SK-N-SH (cell line): Measurements from ENCODE around the gene CSNK1G2. TPM values are rescaled to one million over a fixed set of nuclear protein-coding genes. Genes with fewer than 3 reads are reported as not detected.

Experiments used
- CTCF ChIA-PET: fragments of 300-600, 350-600 bp; formaldehyde crosslinking; extraction: SDS; loops from one replicate; lab custom pipeline; 2021; lab: Yijun Ruan, JAX
- POLR2A ChIA-PET: fragments of 350-600 bp; sonication (Branson Sonifier 250); formaldehyde crosslinking; extraction: SDS; loops from one replicate; lab custom pipeline; 2020; ENCODE audit warnings: antibody characterized with exemption, inconsistent platforms; lab: Yijun Ruan, JAX
- DNase-seq: peaks from one replicate; pipeline ENCODE4 v3.0.0; 2012
- H2AFZ ChIP-seq: fragments of 200-600 bp; sonication (generic); 2 replicates; pipeline ENCODE4 v1.8.1; 2016; ENCODE audit warnings: antibody characterized with exemption, mild to moderate bottlenecking, low read depth
- H3F3A ChIP-seq: fragments of 200-600 bp; sonication (generic); replicated peaks from 2 replicates; pipeline ENCODE3; 2016; ENCODE audit warnings: antibody characterized with exemption, mild to moderate bottlenecking; ENCODE audit not compliant: insufficient read depth
- H3K27ac ChIP-seq, 2 experiments: fragments of 200-500 bp in 1 of 2; fragments of 200-600 bp in 1 of 2; sonication (Bioruptor generic) in 1 of 2; sonication (generic), shearing (Covaris generic) in 1 of 2; 2 replicates each; pipeline versions ENCODE4 v1.5.1 to v1.6.1; 2014 to 2016; ENCODE audit warnings: low read depth in 2 of 2, inconsistent platforms in 1 of 2, low read length in 1 of 2, mild to moderate bottlenecking in 1 of 2, mixed read lengths in 1 of 2
- H3K27me3 ChIP-seq: fragments of 200-600 bp; sonication (generic), shearing (Covaris generic); 2 replicates; pipeline ENCODE4 v1.6.1; 2016; ENCODE audit warnings: mixed run types; ENCODE audit not compliant: insufficient read depth
- H3K36me3 ChIP-seq, 2 experiments: fragments of 200-500 bp in 1 of 2; fragments of 200-600 bp in 1 of 2; sonication (Bioruptor generic) in 1 of 2; sonication (generic) in 1 of 2; replicated peaks in 1 of 2; 2 replicates each; pipeline versions ENCODE3 to v1.5.1; 2014 to 2016; ENCODE audit warnings: low read length in 1 of 2, mild to moderate bottlenecking in 1 of 2; ENCODE audit not compliant: insufficient read depth in 2 of 2, control insufficient read depth in 1 of 2
- H3K4me1 ChIP-seq, 2 experiments: fragments of 200-500 bp in 1 of 2; fragments of 200-600 bp in 1 of 2; sonication (Bioruptor generic) in 1 of 2; sonication (generic), shearing (Covaris generic) in 1 of 2; 2 replicates each; pipeline versions ENCODE4 v1.5.1 to v1.6.1; 2014 to 2016; ENCODE audit warnings: low read depth in 1 of 2, low read length in 1 of 2, mixed run types in 1 of 2; ENCODE audit not compliant: insufficient read depth in 2 of 2, control insufficient read depth in 1 of 2
- H3K4me2 ChIP-seq: fragments of 200-600 bp; sonication (generic), shearing (Covaris generic); 2 replicates; pipeline ENCODE4 v1.6.1; 2017; ENCODE audit warnings: mixed run types
- H3K4me3 ChIP-seq, 2 experiments: fragments of 200-500 bp in 1 of 2; fragments of 200-600 bp in 1 of 2; sonication (Bioruptor generic) in 1 of 2; sonication (generic), shearing (Covaris generic) in 1 of 2; 2 replicates each; pipeline versions ENCODE4 v1.5.1 to v1.8.1; 2014 to 2016; ENCODE audit warnings: low read depth in 2 of 2, inconsistent platforms in 1 of 2, low read length in 1 of 2, mild to moderate bottlenecking in 1 of 2, mixed read lengths in 1 of 2, moderate library complexity in 1 of 2
- H3K79me2 ChIP-seq: fragments of 200-600 bp; sonication (generic); 2 replicates; pipeline ENCODE4 v1.8.1; 2017; ENCODE audit warnings: mild to moderate bottlenecking; ENCODE audit not compliant: insufficient read depth
- H3K9ac ChIP-seq: fragments of 200-600 bp; sonication (generic); 2 replicates; pipeline ENCODE4 v1.6.1; 2017; ENCODE audit warnings: mixed run types
- H3K9me2 ChIP-seq: fragments of 200-600 bp; sonication (generic); 2 replicates; pipeline ENCODE4 v1.6.1; 2017; ENCODE audit warnings: mixed run types
- H3K9me3 ChIP-seq: fragments of 200-600 bp; sonication (generic); 2 replicates; pipeline ENCODE4 v1.6.1; 2017; ENCODE audit warnings: mixed run types, mild to moderate bottlenecking, moderate library complexity
- H4K20me1 ChIP-seq: fragments of 200-600 bp; sonication (generic); 2 replicates; pipeline ENCODE4 v1.6.1; 2017; ENCODE audit warnings: mild to moderate bottlenecking, mixed run types; ENCODE audit not compliant: insufficient read depth
- CHD2 ChIP-seq: fragments of 150-350 bp; IDR thresholded peaks from 2 replicates; pipeline ENCODE4 v1.6.1; 2018; ENCODE audit warnings: low read length; ENCODE audit not compliant: partially characterized antibody
- ELF1 ChIP-seq: IDR thresholded peaks from 2 replicates; pipeline ENCODE4 v1.4.0; 2012
- EP300 ChIP-seq, 2 experiments: IDR thresholded peaks; 2 replicates each; pipeline versions ENCODE4 v1.4.0 to v1.6.1; 2012; ENCODE audit warnings: borderline replicate concordance in 1 of 2, low read depth in 1 of 2, low read length in 1 of 2
- EZH2phosphoT487 ChIP-seq: fragments of 200-600 bp; sonication (generic); IDR thresholded peaks from 2 replicates; pipeline ENCODE4 v1.6.1; 2017; ENCODE audit warnings: low read depth, mixed run types, mild to moderate bottlenecking, antibody characterized with exemption, moderate library complexity, borderline replicate concordance
- FOSL2 ChIP-seq: IDR thresholded peaks from 2 replicates; pipeline ENCODE4 v1.4.0; 2012; ENCODE audit warnings: low read depth, mild to moderate bottlenecking, moderate library complexity, borderline replicate concordance
- FOXJ3 ChIP-seq: sonication (generic); formaldehyde crosslinking; IDR thresholded peaks from 2 replicates; pipeline ENCODE4 v1.5.1; 2020; ENCODE audit warnings: mild to moderate bottlenecking, missing genetic modification reagents
- GABPA ChIP-seq: IDR thresholded peaks from 2 replicates; pipeline ENCODE4 v1.4.0; 2012; ENCODE audit warnings: low read depth, mild to moderate bottlenecking
- GATA2 ChIP-seq: sonication (generic); formaldehyde crosslinking; IDR thresholded peaks from 2 replicates; pipeline ENCODE4 v1.5.0; 2020; ENCODE audit warnings: mild to moderate bottlenecking, missing genetic modification reagents
- MXI1 ChIP-seq: IDR thresholded peaks from 2 replicates; pipeline ENCODE4 v1.6.1; 2012; ENCODE audit warnings: mild to moderate bottlenecking, low read depth, low read length, improper control_type of control experiment
- NFIC ChIP-seq: IDR thresholded peaks from 2 replicates; pipeline ENCODE4 v1.4.0; 2012; ENCODE audit warnings: borderline replicate concordance
- RCOR1 ChIP-seq: fragments of 150-350 bp; IDR thresholded peaks from 2 replicates; pipeline ENCODE4 v1.6.1; 2017; ENCODE audit warnings: antibody characterized with exemption, low read length
- RXRA ChIP-seq: IDR thresholded peaks from 2 replicates; pipeline ENCODE4 v1.4.0; 2012; ENCODE audit warnings: low read depth, mild to moderate bottlenecking, borderline replicate concordance
- SMC3 ChIP-seq: IDR thresholded peaks from 2 replicates; pipeline ENCODE4 v1.6.1; 2012; ENCODE audit warnings: low read depth, low read length, improper control_type of control experiment
- TAF1 ChIP-seq: IDR thresholded peaks from 2 replicates; pipeline ENCODE4 v1.6.1; 2012; ENCODE audit warnings: low read depth, mild to moderate bottlenecking, low read length, moderate library complexity, borderline replicate concordance
- TCF12 ChIP-seq: IDR thresholded peaks from 2 replicates; pipeline ENCODE4 v1.4.0; 2012
- WGBS: methylation state at CpG from one replicate; pipeline ENCODE4 v1.1.6; 2017; ENCODE audit warnings: low lambda C conversion rate; 5-methylcytosine and 5-hydroxymethylcytosine counted together
- polyA plus RNA-seq, 3 experiments: library from polyadenylated mRNA; depleted of rRNA; stranded (reverse); fragments of >200 nt; gene quantifications; 2 replicates each; pipeline ENCODE4 v1.2.3, GENCODE V29; 2012
- TF ChIP-seq, protein P1 (sequence below): IDR thresholded peaks from 2 replicates; pipeline ENCODE4 v1.4.0; 2012; ENCODE audit warnings: low read depth
- TF ChIP-seq, protein P2 (sequence below): IDR thresholded peaks from 2 replicates; pipeline ENCODE4 v1.4.0; 2012; ENCODE audit warnings: low read depth, borderline replicate concordance
- TF ChIP-seq, protein P3 (sequence below): IDR thresholded peaks from 2 replicates; pipeline ENCODE4 v1.4.0; 2012; ENCODE audit warnings: low read depth, borderline replicate concordance
- TF ChIP-seq, protein P4 (sequence below): fragments of 200-600 bp; sonication (generic); IDR thresholded peaks from 2 replicates; pipeline ENCODE4 v1.6.1; 2017; ENCODE audit warnings: antibody characterized with exemption, mild to moderate bottlenecking, moderate library complexity

The CSNK1G2 gene
- polyA plus RNA-seq, 1 of the 3 experiments (the other 2 are of a cell fraction) = 79.4 TPM

DNA sequence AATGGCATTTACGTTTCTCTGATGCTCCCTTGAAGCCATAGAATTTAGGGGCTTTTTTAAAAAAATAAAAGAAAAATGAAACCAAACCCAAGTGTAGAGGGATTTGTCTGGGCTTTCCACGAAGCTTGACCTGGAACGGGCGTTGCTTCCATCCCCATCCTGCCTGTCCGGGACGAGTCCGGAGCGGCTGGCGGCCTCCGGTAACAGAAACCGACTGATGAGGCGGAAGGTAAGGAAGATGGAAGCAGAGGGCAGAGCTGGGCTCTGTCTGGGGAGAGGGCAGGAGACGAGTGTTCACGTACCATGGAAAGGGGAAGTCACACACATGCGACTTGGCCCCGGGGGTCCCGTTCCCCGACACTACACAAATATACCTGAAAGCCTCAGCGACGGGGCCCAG, 40.3 kb downstream of the CSNK1G2 start:
- no peak overlapping the region for H3K4me3 ChIP-seq
- H4K20me1 ChIP-seq = peaks cover 7% of the 10 kb centered on the region; the same call in 1 of the 2 replicates
- no peak overlapping the region for H3K27ac ChIP-seq
- ChIA-PET CTCF (interaction anchor here (1.0 to 2.5 kb wide), 2 partner anchors 36 to 112 kb away, joined by 3 to 9 read pairs; no protein-coding TSS in a partner anchor), POLR2A (no interaction called here)
- H3K9me2 ChIP-seq = no peaks in the 10 kb centered on the region
- no peak overlapping the region for H3K4me2 ChIP-seq
- H3K9me3 ChIP-seq = no peaks in the 10 kb centered on the region
- DNase-seq = no peak
- TF ChIP-seq ELF1 = no peak
- no peak for TF ChIP-seq SMC3
- no peak for TF ChIP-seq MXI1
- TF ChIP-seq FOSL2 = no peak
- no peak for TF ChIP-seq FOXJ3 (CRISPR knock-in tag)
- TF ChIP-seq TAF1 = no peak
- TF ChIP-seq EP300 (IDR thresholded peaks at IDR 0.05; ENCODE audit: borderline replicate concordance in 1 of 2, low read depth in 1 of 2, low read length in 1 of 2) = no peak
- no peak for TF ChIP-seq NFIC
- no peak for TF ChIP-seq RCOR1
- TF ChIP-seq, protein P1, sequence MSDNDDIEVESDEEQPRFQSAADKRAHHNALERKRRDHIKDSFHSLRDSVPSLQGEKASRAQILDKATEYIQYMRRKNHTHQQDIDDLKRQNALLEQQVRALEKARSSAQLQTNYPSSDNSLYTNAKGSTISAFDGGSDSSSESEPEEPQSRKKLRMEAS = no peak
- TF ChIP-seq, protein P2, sequence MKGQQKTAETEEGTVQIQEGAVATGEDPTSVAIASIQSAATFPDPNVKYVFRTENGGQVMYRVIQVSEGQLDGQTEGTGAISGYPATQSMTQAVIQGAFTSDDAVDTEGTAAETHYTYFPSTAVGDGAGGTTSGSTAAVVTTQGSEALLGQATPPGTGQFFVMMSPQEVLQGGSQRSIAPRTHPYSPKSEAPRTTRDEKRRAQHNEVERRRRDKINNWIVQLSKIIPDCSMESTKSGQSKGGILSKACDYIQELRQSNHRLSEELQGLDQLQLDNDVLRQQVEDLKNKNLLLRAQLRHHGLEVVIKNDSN = no peak
- TF ChIP-seq CHD2 = no peak
- no peak for TF ChIP-seq EZH2phosphoT487
- TF ChIP-seq, protein P3, sequence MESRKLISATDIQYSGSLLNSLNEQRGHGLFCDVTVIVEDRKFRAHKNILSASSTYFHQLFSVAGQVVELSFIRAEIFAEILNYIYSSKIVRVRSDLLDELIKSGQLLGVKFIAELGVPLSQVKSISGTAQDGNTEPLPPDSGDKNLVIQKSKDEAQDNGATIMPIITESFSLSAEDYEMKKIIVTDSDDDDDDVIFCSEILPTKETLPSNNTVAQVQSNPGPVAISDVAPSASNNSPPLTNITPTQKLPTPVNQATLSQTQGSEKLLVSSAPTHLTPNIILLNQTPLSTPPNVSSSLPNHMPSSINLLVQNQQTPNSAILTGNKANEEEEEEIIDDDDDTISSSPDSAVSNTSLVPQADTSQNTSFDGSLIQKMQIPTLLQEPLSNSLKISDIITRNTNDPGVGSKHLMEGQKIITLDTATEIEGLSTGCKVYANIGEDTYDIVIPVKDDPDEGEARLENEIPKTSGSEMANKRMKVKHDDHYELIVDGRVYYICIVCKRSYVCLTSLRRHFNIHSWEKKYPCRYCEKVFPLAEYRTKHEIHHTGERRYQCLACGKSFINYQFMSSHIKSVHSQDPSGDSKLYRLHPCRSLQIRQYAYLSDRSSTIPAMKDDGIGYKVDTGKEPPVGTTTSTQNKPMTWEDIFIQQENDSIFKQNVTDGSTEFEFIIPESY = no peak
- TF ChIP-seq TCF12 = no peak
- no peak for TF ChIP-seq GATA2 (CRISPR knock-in tag)
- TF ChIP-seq RXRA = no peak
- no peak for TF ChIP-seq GABPA
- TF ChIP-seq, protein P4, sequence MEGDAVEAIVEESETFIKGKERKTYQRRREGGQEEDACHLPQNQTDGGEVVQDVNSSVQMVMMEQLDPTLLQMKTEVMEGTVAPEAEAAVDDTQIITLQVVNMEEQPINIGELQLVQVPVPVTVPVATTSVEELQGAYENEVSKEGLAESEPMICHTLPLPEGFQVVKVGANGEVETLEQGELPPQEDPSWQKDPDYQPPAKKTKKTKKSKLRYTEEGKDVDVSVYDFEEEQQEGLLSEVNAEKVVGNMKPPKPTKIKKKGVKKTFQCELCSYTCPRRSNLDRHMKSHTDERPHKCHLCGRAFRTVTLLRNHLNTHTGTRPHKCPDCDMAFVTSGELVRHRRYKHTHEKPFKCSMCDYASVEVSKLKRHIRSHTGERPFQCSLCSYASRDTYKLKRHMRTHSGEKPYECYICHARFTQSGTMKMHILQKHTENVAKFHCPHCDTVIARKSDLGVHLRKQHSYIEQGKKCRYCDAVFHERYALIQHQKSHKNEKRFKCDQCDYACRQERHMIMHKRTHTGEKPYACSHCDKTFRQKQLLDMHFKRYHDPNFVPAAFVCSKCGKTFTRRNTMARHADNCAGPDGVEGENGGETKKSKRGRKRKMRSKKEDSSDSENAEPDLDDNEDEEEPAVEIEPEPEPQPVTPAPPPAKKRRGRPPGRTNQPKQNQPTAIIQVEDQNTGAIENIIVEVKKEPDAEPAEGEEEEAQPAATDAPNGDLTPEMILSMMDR = no peak
- H3K79me2 ChIP-seq = peaks cover 14% of the 10 kb centered on the region; the same call in 1 of the 2 replicates
- H2AFZ ChIP-seq = no peak overlapping the region
- H3K36me3 ChIP-seq = peaks cover 5 to 39% of the 10 kb centered on the region in 2 experiments
- H3F3A ChIP-seq = peaks cover 12% of the 10 kb centered on the region
- H3K9ac ChIP-seq = no peak overlapping the region
- H3K4me1 ChIP-seq = no peaks in the 10 kb centered on the region
- no peaks in the 10 kb centered on the region for H3K27me3 ChIP-seq
- 96% methylated on average over 12 of the region's 20 CpGs for WGBS
